ENCODE results near the gene NAT8. TPM values are rescaled to one million over a fixed set of nuclear protein-coding genes. Genes with fewer than 3 reads are reported as not detected.
A peak's percentile ranks its signal among the peaks of the same experiment; 100 is the strongest.
"Not testable (repeated sequence)": the region's sequence is repeated elsewhere in the genome, so short reads cannot be mapped to it uniquely, and the experiment has no call there.

The NAT8 gene
- total RNA-seq, 2 experiments from 2014 or later: not detected

DNA sequence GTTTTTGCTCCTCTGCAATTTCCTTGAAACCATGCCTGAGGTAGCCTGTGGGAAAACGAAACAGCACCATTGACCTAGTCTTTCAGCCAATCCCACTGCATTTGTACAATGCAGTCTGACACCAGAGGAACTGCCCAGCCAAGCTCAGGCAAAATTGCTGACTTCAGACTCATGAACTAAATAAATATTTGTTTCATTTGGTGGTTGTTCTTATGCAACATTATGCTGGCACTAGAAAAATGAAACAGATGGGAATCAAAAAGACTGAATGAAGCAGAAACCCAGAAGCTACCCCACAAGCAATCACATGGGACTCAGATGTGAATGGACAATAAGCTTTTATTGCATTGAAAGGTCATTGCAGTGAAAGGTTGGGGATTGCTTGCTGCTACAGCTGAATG lies 1.7 kb downstream of the NAT8 start:
- TF ChIP-seq, protein P1, sequence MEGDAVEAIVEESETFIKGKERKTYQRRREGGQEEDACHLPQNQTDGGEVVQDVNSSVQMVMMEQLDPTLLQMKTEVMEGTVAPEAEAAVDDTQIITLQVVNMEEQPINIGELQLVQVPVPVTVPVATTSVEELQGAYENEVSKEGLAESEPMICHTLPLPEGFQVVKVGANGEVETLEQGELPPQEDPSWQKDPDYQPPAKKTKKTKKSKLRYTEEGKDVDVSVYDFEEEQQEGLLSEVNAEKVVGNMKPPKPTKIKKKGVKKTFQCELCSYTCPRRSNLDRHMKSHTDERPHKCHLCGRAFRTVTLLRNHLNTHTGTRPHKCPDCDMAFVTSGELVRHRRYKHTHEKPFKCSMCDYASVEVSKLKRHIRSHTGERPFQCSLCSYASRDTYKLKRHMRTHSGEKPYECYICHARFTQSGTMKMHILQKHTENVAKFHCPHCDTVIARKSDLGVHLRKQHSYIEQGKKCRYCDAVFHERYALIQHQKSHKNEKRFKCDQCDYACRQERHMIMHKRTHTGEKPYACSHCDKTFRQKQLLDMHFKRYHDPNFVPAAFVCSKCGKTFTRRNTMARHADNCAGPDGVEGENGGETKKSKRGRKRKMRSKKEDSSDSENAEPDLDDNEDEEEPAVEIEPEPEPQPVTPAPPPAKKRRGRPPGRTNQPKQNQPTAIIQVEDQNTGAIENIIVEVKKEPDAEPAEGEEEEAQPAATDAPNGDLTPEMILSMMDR (IDR thresholded peaks at IDR 0.05): no peak
- DNase-seq: no peak
- Mint-ChIP-seq H3K36me3 (ENCODE audit: low read depth) (no peaks in the 10 kb centered on the region), H3K4me1 (ENCODE audit: low read depth) (no peaks in the 10 kb centered on the region), H3K4me3 (no peak overlapping the region), H3K27ac (no peak overlapping the region), H3K9me3 (peaks cover 9% of the 10 kb centered on the region), H3K27me3 (peaks cover 4% of the 10 kb centered on the region)
- CTCF ChIA-PET: interaction anchor here (1.5 kb wide), 1 partner anchor 50 kb away, joined by 3 read pairs; no protein-coding TSS in a partner anchor
- POLR2A ChIA-PET: no interaction called here
- intact Hi-C loops (cut with micrococcal nuclease): no loop called here
- ATAC-seq: no peak

DNA sequence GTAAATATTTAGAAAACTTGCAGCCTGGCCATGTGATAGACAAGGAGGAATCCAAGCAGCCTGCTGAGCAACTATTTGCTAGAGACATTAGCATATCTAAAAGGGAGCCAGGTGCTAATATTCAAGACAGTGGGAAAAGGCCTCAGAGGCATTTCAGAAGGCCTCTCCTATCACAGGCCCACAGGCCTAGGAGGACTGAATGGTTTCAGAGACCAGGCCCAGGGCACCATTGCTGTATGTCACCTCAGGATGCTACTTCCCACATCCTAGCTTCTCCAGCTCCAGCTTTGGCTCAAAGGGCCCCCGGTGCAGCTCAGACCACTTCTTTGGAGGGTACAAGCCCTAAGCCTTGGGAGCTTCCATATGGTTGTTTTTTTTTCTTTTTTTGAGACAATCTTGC lies 3.8 kb downstream of the NAT8 start:
- ChIA-PET POLR2A (no interaction called here), CTCF (no interaction called here)
- no peak for DNase-seq
- no peak overlapping the region for H3K27ac Mint-ChIP-seq
- H3K36me3 Mint-ChIP-seq (ENCODE audit: low read depth): no peaks in the 10 kb centered on the region
- no peak for ATAC-seq
- no peaks in the 10 kb centered on the region for H3K4me1 Mint-ChIP-seq (ENCODE audit: low read depth)
- H3K27me3 Mint-ChIP-seq: no peaks in the 10 kb centered on the region
- TF ChIP-seq, protein P1 (IDR thresholded peaks at IDR 0.05): no peak
- no peak overlapping the region for H3K4me3 Mint-ChIP-seq
- peaks cover 9% of the 10 kb centered on the region for H3K9me3 Mint-ChIP-seq
- intact Hi-C loops (cut with micrococcal nuclease): no loop called here

DNA sequence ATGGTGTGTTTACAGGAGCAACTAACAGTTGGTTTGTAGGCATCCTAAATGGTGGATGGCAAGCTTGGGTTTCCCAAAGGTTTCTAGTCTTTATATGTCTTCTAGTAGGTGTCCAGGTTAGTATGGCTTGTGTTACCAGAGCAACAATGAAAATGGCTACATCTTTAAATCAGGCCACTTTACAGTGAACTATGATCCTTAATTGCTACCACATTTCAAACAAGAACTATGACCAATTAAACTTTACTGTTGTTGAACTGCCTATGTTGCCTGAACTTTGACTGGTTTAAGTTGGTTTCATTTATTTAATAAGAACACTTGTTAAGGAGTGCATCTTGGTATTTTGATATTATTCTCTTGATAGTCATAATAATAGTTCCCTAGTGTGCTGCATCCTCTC lies 5.2 kb downstream of the NAT8 start:
- CTCF ChIA-PET; H3K4me3 Mint-ChIP-seq; H3K36me3 Mint-ChIP-seq (ENCODE audit: low read depth); ATAC-seq; intact Hi-C loops (cut with micrococcal nuclease); DNase-seq; H3K4me1 Mint-ChIP-seq (ENCODE audit: low read depth); H3K27ac Mint-ChIP-seq; H3K9me3 Mint-ChIP-seq; H3K27me3 Mint-ChIP-seq; POLR2A ChIA-PET: not testable (repeated sequence)

DNA sequence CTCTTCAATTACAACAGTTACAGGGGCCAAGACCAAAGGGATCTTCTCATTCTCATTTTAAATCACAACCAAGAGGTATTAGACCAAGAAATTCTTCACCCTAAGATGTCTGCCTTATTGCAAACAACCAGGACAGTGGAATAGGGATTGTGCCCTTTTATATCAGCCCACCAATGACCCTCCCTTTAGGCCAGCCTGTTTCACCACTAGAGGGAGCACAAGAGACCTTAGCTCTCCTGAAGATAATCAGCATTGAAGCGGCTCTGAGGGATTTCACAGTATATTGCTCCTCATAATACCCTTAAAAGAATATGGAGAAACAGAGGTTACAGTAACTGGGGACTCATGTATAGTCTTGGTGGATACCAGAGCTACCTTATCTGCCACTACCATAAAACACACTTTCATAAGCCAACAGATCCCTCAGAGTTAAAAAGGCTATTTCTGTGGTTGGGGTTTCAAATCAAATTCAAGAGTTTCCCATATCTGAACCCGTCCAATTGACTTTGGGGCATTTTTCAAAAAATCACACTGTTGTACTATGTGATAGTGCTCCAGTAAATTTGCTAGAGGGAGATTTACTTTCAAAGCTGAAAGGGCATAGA lies 11.5 kb downstream of the NAT8 start:
- H3K9me3 Mint-ChIP-seq; POLR2A ChIA-PET; H3K36me3 Mint-ChIP-seq (ENCODE audit: low read depth); intact Hi-C loops (cut with micrococcal nuclease); H3K27ac Mint-ChIP-seq; H3K27me3 Mint-ChIP-seq; H3K4me1 Mint-ChIP-seq (ENCODE audit: low read depth); H3K4me3 Mint-ChIP-seq: not testable (repeated sequence)
- TF ChIP-seq, protein P1 (IDR thresholded peaks at IDR 0.05): peak; percentile 64
- CTCF ChIA-PET: interaction anchor here (1.0 to 1.2 kb wide), 3 partner anchors 20 to 59 kb away, joined by 3 to 4 read pairs (median 3); no protein-coding TSS in a partner anchor
- ATAC-seq: peak; percentile 84
- DNase-seq: peak; percentile 27

DNA sequence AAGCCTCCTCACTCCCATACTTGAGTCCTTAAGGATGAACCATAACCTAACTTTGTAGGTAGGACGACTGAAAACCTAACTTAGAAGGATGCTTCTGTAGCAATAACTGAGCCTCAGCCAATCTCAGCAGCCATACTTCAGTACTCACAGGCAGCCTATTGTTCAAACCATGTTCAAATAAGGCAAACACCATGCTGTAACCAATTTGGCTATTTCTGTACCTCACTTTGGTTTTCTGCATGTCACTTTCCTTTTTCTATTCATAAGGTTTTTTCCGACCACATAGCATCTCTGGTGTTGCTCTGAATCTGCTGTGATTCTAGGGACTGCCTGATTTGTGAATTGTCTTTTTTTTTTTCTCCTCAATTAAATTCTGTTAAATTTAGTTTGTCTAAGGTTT lies 13.7 kb downstream of the NAT8 start:
- H3K4me1 Mint-ChIP-seq (ENCODE audit: low read depth); H3K9me3 Mint-ChIP-seq; H3K27ac Mint-ChIP-seq; H3K27me3 Mint-ChIP-seq; CTCF ChIA-PET; ATAC-seq; POLR2A ChIA-PET; intact Hi-C loops (cut with micrococcal nuclease); H3K4me3 Mint-ChIP-seq; DNase-seq; H3K36me3 Mint-ChIP-seq (ENCODE audit: low read depth): not testable (repeated sequence)

DNA sequence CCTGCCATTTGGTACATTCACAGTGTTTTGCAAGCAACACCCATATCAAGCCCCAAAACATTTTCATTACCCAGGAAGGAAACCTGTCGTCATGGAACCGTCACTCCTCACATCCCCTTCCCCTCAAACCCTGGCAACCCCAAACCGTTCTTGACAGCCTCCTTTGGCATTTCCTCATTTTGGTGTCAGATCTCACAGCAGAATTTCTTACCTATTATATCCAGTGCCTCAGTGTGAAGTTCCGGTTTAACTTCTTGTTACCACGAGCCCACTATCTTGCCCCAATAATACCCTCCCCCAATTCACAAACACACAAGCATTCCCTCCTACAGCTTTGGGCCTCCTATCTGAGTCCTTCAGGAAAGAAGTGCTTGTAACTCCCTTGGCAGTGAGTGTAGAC lies 16.0 kb downstream of the NAT8 start:
- H3K27ac Mint-ChIP-seq; H3K4me1 Mint-ChIP-seq (ENCODE audit: low read depth); CTCF ChIA-PET; DNase-seq; H3K36me3 Mint-ChIP-seq (ENCODE audit: low read depth); H3K9me3 Mint-ChIP-seq; H3K27me3 Mint-ChIP-seq; ATAC-seq; H3K4me3 Mint-ChIP-seq; intact Hi-C loops (cut with micrococcal nuclease); POLR2A ChIA-PET: not testable (repeated sequence)

DNA sequence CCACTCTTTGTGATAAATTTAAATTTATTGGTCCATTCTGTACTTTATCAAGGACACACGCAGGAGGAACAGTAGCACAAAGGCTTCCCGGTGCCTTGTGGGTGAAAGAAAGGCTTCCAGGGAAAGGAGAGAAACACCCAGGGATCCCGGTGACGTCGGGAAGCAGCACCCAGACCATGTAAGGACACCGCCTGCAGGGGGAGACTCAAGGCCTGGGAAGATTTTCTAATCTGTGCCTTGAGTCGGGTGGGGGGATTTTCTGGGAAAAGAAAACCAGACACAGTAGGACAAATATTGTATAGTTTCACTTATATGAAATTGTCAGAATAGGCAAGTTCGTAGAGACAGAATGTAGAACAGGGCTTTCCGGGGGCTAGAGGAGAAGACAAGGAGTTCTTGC lies 17.6 kb downstream of the NAT8 start:
- H3K27ac Mint-ChIP-seq; POLR2A ChIA-PET; H3K27me3 Mint-ChIP-seq; CTCF ChIA-PET; H3K4me3 Mint-ChIP-seq; H3K9me3 Mint-ChIP-seq; ATAC-seq; intact Hi-C loops (cut with micrococcal nuclease); DNase-seq; H3K4me1 Mint-ChIP-seq (ENCODE audit: low read depth); H3K36me3 Mint-ChIP-seq (ENCODE audit: low read depth): not testable (repeated sequence)

DNA sequence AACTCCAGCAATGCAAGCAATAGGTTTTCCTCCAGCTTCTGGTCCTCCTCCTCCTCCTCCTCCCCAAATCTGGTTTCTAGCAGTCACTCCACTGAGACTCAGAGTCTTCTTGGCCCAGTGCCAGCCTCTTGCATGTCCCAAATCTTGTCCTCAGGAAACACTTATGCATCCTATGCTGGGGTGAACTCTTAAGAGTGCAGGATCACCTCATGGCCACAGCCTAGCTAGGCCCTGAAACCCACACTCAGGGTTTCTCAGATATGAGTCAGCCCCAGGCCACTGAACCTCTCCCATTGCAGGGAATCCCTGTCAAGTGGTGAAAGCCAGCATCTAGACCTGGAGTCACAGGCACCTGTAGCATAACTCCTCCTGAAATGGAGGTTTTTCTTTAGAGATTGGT lies 18.2 kb downstream of the NAT8 start:
- CTCF ChIA-PET; ATAC-seq; intact Hi-C loops (cut with micrococcal nuclease); H3K9me3 Mint-ChIP-seq; POLR2A ChIA-PET; H3K27ac Mint-ChIP-seq; H3K36me3 Mint-ChIP-seq (ENCODE audit: low read depth); H3K27me3 Mint-ChIP-seq; H3K4me3 Mint-ChIP-seq; DNase-seq; H3K4me1 Mint-ChIP-seq (ENCODE audit: low read depth): not testable (repeated sequence)

Measured in activated CD8-positive, alpha-beta T cell treated with anti-CD3 and anti-CD28 coated beads for 36 hours (primary cell).